Inflammatory macrophage (primary cell): Measurements from ENCODE around the gene FRY.

Experiments used
- DNase-seq, 2 donors: peaks; one replicate each; pipeline ENCODE4 v3.0.0-alpha.2; 2020 to 2022

Gene FRY

GRCh38 chr13:32086791-32087441 is 55.3 kb downstream of the FRY start:
- DNase-seq, result no peak

GRCh38 chr13:32087955-32088747 is 56.6 kb downstream of the FRY start:
- DNase-seq, result no peak

- DNase-seq, result no peak
Measured at GRCh38 chr13:32092496-32092895, 60.9 kb downstream of the FRY start.

DNA sequence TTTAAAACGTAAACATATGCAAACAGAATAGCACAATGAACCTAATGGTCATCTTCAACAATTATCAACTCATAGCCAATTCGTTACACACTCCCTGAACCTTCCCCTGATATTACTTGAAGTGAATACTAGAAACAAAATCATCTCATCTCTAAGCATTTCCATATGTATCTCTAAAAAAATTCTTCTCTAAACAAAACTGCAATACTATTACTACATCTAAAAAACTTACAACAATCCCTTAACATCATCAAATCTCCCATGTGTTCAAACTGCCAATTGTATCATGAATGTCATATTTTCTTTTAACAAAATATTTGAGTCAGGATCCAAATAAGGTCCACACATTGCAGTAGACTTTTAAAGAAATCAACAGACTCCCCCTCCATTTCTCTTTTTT is 61.4 kb downstream of the FRY start:
- no peak for DNase-seq

DNA sequence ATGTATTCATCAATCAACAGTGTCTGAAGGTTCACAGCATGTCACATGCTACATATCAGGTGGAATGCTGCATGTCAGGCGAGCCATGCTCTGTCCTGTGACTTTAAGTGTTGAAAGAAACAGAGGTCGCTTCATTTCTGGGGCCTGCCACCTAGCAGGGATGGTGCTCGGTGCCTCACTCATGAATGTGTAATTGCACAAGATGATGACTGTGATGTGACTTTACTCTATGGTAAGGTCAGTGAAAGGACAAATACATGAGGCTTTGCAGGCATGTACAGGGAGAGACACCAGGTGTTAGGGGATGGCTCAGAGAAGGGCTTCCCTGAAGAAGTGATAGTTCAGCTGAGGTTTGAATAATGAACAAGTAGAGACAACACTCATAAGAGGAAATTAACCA is 66.7 kb downstream of the FRY start:
- DNase-seq, result peak in 1 of 2 donors; percentile 26

- no peak for DNase-seq
Measured at GRCh38 chr13:32105653-32106313, 74.2 kb downstream of the FRY start.

GRCh38 chr13:32107474-32107873 is 75.9 kb downstream of the FRY start:
- peak; percentile 26 to 35 for DNase-seq

DNA sequence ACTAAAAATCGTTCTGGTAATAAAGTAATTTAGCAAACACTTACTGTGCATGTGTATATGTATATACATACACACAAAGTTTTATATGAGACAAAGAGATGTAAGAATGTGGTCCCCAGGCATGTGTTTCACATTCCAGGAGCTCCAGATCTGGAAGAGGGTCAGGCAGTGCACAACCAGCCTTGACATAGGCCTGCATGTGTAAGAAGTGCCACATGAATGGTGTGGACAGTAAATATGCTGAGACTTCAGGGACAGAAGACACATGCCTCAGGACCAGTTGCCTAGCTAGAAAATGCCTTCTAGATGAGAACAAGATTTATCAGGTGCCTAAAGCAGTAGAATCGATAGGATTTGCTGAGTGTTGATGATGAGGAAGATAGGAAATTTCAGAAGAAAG is 76.4 kb downstream of the FRY start:
- DNase-seq, result no peak

- peak; percentile 17 to 43 for DNase-seq
Measured at GRCh38 chr13:32113532-32113931, 82.0 kb downstream of the FRY start.

- DNase-seq, result no peak
Measured at GRCh38 chr13:32114284-32114950, 82.8 kb downstream of the FRY start.

GRCh38 chr13:32115066-32115465 is 83.5 kb downstream of the FRY start:
- peak; percentile 52 to 58 for DNase-seq

DNA sequence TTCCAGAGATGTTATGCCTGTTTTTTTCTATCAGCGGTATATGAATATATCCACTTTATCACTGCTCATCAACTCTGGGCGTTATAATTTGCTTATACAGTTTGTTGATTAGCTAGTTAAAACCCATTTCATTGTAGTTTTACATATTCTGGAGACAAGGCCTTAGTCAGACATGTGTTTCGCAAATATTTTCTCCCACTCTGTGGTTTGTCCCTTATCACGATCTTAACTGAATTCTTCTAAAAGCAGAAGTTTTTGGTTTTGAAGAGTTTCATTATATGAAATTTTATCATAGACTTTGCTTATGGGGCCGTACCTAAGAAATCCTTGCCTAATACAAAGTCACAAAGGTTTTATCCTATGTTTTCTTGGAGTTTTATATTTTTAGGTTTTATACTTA is 84.6 kb downstream of the FRY start:
- DNase-seq, result peak; percentile 85 to 92

DNA sequence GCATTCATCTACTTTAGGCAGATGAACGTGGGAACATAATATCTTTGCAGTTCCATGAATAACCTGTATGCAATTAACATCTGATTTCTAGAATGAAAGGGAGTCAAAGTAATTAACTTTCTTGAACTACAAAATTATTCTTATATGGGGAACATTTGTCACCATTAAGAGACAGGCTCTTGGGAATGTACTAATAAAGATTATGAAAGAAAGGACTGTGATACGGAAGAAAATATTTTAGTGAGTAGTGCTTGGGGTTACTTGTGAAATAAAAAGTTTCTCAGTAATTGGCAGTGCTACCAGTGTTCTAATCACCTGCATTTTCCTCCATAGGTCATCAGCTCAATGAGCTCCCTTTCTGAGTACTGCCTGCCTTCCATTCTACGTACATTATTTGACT is 85.4 kb downstream of the FRY start:
- peak in 1 of 2 donors; percentile 22 for DNase-seq

DNA sequence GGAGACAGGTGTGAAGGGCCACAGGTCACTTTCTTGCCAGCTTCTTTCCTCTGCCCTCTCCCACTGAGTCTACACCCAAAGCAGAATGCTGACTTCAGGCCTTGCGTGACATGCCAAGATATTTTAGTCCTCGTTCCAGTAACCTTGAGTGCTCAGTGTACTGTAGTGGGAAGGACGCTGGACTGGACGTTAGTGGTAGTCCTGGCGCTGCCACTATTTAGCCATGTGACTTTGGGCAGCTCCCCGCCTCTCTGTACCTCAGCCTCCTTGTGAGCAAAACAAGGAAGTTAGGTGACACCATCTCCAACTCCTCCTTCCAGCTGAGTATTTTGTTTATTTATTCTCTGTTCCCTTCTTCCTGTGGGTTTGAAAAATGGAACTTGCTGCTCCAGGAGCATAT is 86.1 kb downstream of the FRY start:
- peak; percentile 74 to 83 for DNase-seq

GRCh38 chr13:32121316-32121715 is 89.7 kb downstream of the FRY start:
- no peak for DNase-seq

GRCh38 chr13:32124743-32125142 is 93.2 kb downstream of the FRY start:
- DNase-seq, result peak; percentile 52 to 58

DNA sequence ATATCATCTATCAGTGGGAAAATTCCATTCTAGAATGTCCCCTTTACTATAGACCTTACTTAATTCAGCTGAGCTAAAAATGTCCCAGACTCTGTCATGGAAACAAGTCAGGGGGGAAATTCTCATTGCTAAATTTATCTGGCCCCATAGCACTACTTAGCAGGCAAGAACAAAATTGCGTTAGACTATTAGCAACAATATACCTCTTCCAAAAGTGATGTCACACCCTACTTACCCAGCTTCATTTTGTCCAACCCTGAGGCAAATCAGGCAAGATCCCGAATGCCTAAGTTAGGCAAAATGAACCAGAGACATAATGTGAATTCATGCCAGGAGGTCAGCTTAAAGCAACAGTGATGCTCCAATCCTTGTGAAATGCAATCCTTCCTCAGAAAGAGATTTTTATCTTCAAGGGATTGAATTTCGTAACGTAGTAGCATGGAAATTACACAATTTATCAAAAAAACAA is 93.7 kb downstream of the FRY start:
- peak; percentile 51 to 77 for DNase-seq

- DNase-seq, result peak; percentile 74 to 83
Measured at GRCh38 chr13:32125751-32126150, 94.2 kb downstream of the FRY start.

- DNase-seq, result no peak
Measured at GRCh38 chr13:32126278-32126677, 94.7 kb downstream of the FRY start.

GRCh38 chr13:32126756-32127155 is 95.2 kb downstream of the FRY start:
- DNase-seq, result no peak

- peak in 1 of 2 donors; percentile 10 for DNase-seq
Measured at GRCh38 chr13:32127691-32128090, 96.1 kb downstream of the FRY start.

DNA sequence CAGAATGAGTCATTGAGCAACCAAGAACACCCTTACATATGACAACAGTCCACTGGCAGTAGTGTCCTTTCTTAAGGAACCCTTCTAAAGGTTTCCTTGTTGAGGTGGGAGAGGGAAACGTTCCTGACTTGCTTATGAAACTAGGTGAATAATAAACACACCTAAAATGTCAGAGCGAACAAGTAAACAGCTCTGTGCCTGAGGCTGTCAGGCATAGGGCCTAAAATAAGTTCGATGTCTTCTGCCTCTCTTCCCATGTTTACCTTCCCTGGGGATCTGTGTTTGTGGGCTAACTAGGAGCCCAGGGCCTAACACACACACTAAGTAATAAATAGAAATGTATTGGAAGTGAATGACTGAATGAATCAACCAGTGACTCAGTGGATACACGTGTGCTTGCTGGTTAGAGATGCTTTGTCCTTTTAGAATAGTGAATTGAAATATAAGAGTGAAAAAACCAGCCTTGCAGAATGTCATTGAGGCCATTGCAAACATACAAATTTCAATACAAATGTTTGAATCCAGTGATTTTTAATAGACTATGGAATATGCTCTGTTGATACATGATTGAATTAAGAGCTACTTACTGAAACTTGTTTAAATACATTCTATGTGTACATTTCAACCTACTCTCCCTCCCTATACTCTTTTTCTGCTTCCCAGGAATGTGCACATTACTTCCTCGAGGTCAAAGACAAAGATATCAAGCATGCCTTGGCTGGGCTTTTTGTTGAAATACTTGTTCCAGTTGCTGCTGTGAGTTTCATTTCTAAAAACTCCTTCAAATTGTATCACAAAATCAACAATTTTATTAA is 102.9 kb downstream of the FRY start:
- DNase-seq, result no peak
